Activated naive CD4-positive, alpha-beta T cell treated with anti-CD3 and anti-CD28 coated beads, Interleukin-2, amount 10 ng/mL, durations not matched to agents 7 days and 5 days (primary cell): ENCODE data around the gene TXNDC8.

ENCODE experiments used
- CTCF ChIA-PET: fragments of 350-600 bp; sonication (Branson Sonifier 250); formaldehyde crosslinking; loops from one replicate; lab custom pipeline; 2021; ENCODE audit warnings: antibody characterized with exemption; lab: Charles Lee
- DNase-seq: peaks from one replicate; pipeline ENCODE4 v3.0.0-alpha.2; 2020
- H3K27ac Mint-ChIP-seq: one replicate; pipeline ENCODE4 v1.8.0; 2021; ENCODE audit warnings: mild to moderate bottlenecking, moderate library complexity, mixed read lengths
- H3K27me3 Mint-ChIP-seq: one replicate; pipeline ENCODE4 v1.8.0; 2021; ENCODE audit warnings: mild to moderate bottlenecking, mixed read lengths
- H3K36me3 Mint-ChIP-seq: one replicate; pipeline ENCODE4 v1.8.0; 2021; ENCODE audit warnings: mixed read lengths
- H3K4me1 Mint-ChIP-seq: one replicate; pipeline ENCODE4 v1.8.0; 2021; ENCODE audit warnings: mixed read lengths
- H3K4me3 Mint-ChIP-seq: one replicate; pipeline ENCODE4 v1.8.0; 2021; ENCODE audit warnings: mild to moderate bottlenecking, moderate library complexity, mixed read lengths
- H3K9me3 Mint-ChIP-seq: one replicate; pipeline ENCODE4 v1.8.0; 2021; ENCODE audit warnings: mixed read lengths

The TXNDC8 gene

GRCh38 chr9:110255463-110256379 is 81.9 kb downstream of the TXNDC8 start:
- Mint-ChIP-seq H3K27me3 (no peaks in the 10 kb centered on the region), H3K4me1 (peaks cover 53% of the 10 kb centered on the region), H3K36me3 (peaks cover 11% of the 10 kb centered on the region), H3K9me3 (no peaks in the 10 kb centered on the region), H3K4me3 (peak overlapping the region; percentile 89), H3K27ac (peak overlapping the region; percentile 94)
- CTCF ChIA-PET, result interaction anchor here (1.7 kb wide), 1 partner anchor 99 kb away, joined by 4 read pairs; no protein-coding TSS in a partner anchor
- peak; percentile 59 for DNase-seq

- no peaks in the 10 kb centered on the region for H3K27me3 Mint-ChIP-seq
- peak overlapping the region; percentile 94 for H3K27ac Mint-ChIP-seq
- H3K4me3 Mint-ChIP-seq, result peak overlapping the region; percentile 89
- no peaks in the 10 kb centered on the region for H3K9me3 Mint-ChIP-seq
- DNase-seq, result peak; percentile 40
- peaks cover 14% of the 10 kb centered on the region for H3K36me3 Mint-ChIP-seq
- CTCF ChIA-PET, result no interaction called here
- peaks cover 53% of the 10 kb centered on the region for H3K4me1 Mint-ChIP-seq
These were observed 82.6 kb downstream of the TXNDC8 start for GRCh38 chr9:110255034-110255462.

GRCh38 chr9:110254500-110254899 is 83.2 kb downstream of the TXNDC8 start:
- Mint-ChIP-seq H3K27me3 (no peaks in the 10 kb centered on the region), H3K4me1 (peaks cover 53% of the 10 kb centered on the region)

More at GRCh38 chr9:110254500-110254899, 83.2 kb downstream of the TXNDC8 start:
- peak overlapping the region; percentile 89 for H3K4me3 Mint-ChIP-seq
- H3K36me3 Mint-ChIP-seq, result peaks cover 17% of the 10 kb centered on the region
- DNase-seq, result no peak
- no peaks in the 10 kb centered on the region for H3K9me3 Mint-ChIP-seq
- CTCF ChIA-PET, result no interaction called here
- H3K27ac Mint-ChIP-seq, result peak overlapping the region; percentile 94
